SIG-M5 treated with dmso at 0.1 percent for 504 hours (cell line): ENCODE data around the gene MIOS.

Experiments
- DNase-seq: peaks from one replicate; lab custom pipeline; 2025; ENCODE audit not compliant: unreplicated experiment; lab: John Stamatoyannopoulos, UW

The MIOS gene

GRCh38 chr7:7566651-7567611 is at the start of gene MIOS:
TSS of gene MIOS (plus strand) at chr7:7566884. CDS start at chr7:7572476, 5,592 bp downstream.
- DNase-seq: peak; percentile 63

GRCh38 chr7:7517754-7518153 is 48.9 kb upstream of the MIOS start:
- DNase-seq: no peak

- no peak for DNase-seq
Measured at GRCh38 chr7:7519056-7519455, 47.6 kb upstream of the MIOS start.

GRCh38 chr7:7519528-7519927 is 47.2 kb upstream of the MIOS start:
- DNase-seq: no peak

DNA sequence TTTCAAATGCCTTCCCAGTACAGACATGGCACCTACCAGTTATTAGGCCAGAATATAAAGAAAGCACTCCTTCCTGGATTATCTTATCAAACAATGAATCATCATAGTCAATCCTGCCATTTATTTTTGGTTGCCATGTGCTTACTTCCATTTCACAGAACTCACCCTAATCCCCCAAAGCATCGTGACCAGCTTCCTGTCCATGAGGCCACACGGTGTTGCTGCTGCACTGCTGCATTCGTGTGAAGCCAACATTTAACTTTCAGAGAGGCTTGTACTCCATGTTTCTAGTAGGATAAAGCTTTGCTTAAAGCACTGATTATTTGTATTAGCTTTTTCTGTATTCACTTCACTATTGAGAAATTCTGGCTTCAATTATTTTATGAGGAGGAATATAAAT is 45.4 kb upstream of the MIOS start:
- DNase-seq: no peak

- no peak for DNase-seq
Measured at GRCh38 chr7:7522421-7522820, 44.3 kb upstream of the MIOS start.

DNA sequence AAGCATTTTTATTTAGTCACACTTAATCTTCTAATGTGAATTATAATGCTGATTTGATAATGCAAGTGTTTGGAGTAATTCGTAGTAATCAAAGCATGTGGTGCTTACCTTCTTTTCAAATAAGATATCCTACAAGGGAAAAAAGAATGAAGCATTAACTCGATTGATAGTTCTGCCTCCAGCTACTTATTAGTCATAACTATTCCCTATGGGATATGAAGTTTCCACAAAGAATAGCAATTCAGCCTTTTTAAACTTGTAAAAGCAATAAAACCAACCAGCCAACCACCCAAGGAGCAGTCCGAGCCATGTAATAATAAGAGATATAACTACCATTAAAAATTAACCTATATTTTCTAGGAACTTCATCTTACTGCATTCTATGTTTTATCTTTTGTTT is 42.6 kb upstream of the MIOS start:
- DNase-seq: no peak

DNA sequence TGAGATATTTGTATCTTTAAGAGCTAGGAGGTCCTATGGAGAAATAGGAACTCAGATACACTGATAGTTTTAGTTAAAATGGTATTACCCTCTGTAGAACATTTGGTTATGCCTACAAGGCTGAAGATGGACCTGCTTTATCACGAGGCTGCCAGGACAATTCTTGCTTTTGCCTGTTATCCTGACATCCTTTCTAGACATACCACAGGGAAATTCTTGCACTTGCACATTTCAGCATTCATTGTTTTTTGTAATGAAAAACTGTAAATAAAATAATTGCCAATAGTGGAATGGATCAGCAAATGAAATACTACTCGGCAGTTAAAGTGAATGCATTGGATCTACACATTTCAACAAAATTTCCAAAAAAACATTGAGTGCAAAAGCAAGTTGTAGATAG is 40.7 kb upstream of the MIOS start:
- no peak for DNase-seq

DNA sequence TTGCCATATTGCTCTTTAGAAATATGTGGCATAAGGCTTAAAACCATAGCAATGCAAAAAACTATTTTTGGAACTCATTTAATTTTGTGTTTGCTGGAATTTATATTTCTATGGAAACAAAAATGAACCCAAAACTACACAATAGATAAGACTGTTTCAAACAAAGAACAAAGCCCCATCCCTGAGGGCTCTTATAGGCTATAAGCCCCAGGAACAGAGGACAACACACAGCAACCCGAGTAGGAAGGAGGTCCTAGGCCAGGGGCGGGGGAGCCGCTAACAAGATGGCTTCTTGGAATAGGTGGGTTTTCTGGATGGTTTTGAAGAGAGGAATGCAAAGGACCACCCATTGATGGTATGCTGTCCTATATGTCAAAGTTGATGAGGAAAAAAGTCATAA is 39.6 kb upstream of the MIOS start:
- no peak for DNase-seq

GRCh38 chr7:7529328-7529727 is 37.4 kb upstream of the MIOS start:
- DNase-seq: no peak

DNA sequence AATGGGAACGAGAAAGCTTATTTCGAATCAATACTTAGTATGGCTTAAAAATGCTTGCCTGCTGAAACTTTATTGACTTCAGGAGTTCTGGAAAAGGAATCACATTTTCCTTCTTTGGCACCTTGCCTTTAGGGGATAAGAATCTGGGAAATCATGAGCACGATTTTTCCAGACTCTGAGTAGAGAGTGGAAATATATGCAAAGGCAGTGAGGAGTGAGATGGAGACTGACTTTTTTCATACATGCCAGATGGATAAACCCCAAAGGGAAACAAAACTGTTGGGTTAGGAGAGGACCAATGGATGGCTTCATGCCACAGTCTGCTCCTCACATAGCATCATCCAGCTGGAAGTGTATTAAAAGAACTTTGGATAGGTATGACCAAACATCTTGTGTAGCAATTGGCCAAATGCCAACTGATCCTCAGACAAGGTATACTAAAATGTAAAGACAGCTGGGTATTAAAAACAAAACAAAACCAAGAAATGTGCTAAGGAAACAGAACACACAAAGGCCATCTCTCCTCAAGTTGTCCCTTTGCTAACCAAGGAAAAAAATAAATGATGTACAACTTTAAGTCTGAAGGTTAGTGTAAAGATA is 32.8 kb upstream of the MIOS start:
- DNase-seq: no peak

- no peak for DNase-seq
Measured at GRCh38 chr7:7535691-7536090, 31.0 kb upstream of the MIOS start, which contains the start of gene COL28A1. TSS of gene COL28A1 (minus strand) at chr7:7535873. CDS start at chr7:7532875, 2,998 bp downstream.

GRCh38 chr7:7536396-7537019 is 30.2 kb upstream of the MIOS start:
- DNase-seq: no peak

DNA sequence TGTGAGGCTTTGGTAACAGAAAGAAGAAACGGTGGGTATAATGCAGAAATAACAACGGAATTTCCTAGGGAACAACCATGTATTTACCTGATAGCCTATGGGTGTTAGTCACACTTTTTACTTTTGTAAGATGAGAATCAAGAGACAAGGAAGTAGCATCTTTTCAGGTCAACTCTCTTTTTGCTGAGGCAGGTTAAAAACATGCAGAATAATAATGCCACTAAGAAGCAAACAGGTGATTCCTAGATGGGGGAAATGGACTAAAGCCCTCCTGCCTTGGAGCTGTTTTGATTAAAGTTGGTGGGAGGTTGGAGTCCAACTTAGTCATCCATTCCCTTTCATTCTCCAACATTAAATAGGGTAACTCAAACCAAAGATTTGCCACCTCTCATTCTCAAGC is 29.0 kb upstream of the MIOS start:
- no peak for DNase-seq

DNA sequence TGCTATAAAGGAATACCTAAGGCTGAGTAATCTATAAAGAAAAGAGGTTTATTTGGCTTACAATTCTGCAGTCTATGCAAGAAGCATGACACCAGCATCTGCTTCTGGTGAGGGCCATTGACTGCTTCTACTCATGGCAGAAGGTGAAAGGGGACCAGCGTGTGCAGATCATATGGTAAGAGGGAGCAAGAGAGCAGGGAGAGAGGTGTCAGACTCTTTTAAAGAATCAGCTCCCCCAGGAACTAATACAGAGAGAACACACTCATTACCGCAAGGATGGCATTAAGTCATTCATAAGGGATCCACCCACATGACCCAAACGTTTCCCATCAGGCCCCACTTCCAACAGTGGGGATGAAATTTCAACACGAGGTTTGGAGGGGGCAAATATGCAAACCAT is 27.5 kb upstream of the MIOS start:
- no peak for DNase-seq

DNA sequence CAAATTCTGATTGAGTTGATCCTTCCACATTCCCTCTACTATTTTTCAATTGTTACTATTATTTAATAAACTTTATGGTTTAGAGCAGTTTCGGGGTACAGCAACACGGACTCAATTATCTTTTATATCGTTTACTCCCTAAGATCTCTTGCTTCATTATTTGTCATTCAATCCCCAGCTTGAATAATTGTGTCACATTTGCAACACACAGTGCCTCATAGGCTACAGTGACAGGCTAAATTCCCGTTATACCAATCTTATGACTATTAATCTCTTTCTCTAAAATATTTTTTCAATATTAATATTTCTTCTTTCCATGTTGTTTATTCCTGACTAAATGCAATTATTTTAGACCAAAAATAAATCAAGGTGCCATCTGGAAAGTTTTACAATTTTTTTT is 27.0 kb upstream of the MIOS start:
- no peak for DNase-seq

DNA sequence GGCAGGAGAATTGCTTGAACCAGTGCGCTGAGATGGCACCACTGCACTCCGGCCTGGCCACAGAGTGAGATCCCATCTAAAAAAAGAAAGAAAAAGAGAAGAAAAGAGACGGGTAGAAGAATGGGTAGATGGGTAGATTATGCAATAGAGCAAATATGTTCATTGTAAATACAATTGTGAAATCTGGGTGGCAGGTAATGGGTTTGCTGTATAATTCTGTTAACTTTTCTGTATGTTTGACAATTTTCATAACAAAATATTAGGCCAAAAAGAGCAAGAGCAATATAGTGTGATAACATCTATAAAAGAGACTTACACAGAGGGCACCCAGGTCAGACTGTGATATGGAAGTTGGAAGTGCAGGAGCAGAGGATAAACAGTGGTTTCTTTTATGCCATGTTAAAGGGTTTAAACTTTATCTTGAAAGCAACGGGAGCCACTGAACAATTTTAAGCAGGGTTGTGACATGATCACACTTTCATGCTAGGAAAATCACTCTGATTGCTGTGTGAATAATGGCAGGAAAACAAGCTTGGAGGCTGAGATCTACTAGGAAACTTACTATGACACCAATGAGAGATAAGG is 24.3 kb upstream of the MIOS start:
- DNase-seq: no peak

DNA sequence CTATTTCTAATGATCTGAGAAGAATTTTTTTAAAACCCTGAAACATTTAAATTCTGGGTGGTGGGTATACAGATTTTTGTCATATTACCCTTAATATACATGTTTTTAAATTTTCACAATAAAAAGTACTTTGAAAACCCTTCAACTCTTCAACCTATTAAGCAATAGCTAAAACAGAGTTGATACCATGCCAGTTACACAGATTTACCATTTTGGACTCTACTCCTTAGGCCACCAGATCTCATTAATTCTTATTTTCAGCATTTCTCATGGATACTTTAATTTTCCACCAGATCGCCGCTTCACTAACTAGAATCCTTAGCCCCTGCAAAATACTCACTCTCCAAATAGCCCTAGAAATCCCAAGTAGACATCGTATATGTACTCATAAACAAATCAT is 18.3 kb upstream of the MIOS start:
- DNase-seq: no peak

GRCh38 chr7:7550663-7551062 is 16.0 kb upstream of the MIOS start:
- DNase-seq: no peak

GRCh38 chr7:7552199-7552598 is 14.5 kb upstream of the MIOS start:
- DNase-seq: no peak

GRCh38 chr7:7553386-7553785 is 13.3 kb upstream of the MIOS start:
- DNase-seq: no peak

- DNase-seq: no peak
Measured at GRCh38 chr7:7554021-7554432, 12.7 kb upstream of the MIOS start.
